Measurements from ENCODE around the gene LYPD4.

Gene LYPD4

DNA sequence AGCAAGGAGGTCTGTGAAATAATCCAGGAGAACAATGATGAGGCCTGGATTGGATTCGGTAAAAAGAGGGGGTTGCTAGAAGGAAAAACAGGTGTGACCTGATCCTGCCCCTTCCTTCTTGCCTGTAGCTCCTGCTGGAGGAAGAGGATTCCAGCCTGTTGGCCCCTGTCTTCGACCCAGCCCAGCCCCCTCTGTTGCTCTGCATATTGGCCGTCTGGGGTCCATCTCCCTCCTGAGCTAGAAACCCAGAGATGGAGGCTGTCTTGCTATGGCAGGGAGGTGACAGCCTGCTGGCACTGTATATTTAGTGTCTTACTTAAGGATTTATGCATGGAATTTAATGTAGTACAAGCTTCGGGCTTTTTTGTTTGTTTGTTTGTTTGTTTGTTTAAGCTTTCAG is 7.0 kb upstream of the LYPD4 start:
- TF ChIP-seq, protein P1, sequence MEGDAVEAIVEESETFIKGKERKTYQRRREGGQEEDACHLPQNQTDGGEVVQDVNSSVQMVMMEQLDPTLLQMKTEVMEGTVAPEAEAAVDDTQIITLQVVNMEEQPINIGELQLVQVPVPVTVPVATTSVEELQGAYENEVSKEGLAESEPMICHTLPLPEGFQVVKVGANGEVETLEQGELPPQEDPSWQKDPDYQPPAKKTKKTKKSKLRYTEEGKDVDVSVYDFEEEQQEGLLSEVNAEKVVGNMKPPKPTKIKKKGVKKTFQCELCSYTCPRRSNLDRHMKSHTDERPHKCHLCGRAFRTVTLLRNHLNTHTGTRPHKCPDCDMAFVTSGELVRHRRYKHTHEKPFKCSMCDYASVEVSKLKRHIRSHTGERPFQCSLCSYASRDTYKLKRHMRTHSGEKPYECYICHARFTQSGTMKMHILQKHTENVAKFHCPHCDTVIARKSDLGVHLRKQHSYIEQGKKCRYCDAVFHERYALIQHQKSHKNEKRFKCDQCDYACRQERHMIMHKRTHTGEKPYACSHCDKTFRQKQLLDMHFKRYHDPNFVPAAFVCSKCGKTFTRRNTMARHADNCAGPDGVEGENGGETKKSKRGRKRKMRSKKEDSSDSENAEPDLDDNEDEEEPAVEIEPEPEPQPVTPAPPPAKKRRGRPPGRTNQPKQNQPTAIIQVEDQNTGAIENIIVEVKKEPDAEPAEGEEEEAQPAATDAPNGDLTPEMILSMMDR (IDR thresholded peaks at IDR 0.05; ENCODE audit: low read depth, low read length), result no peak
- no peak overlapping the region for H3K4me3 ChIP-seq (replicated peaks in 1 of 2; ENCODE audit: low read depth in 2 of 2, low read length in 2 of 2)
- no peak for DNase-seq (ENCODE audit: low read depth in 2 of 2)

DNA sequence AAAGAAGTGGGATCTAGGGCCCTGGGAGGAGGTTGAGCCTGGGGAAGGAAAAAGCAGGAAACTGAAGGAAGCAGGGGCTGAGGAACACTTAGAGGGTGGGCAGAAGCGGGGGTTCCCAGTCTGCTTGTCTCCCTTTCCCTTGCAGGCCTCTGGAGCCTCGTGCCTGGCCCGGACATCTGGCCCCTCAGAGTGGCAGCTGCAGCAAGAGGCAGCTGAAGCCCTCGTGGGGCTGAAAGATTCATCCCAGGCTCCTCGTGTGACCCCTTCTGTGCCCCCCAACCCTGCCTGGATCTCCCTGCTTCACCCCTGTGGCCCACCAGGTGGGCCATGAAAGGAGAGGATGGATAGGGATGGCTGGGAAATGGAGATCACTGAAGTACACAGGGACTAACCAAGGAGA is 5.9 kb upstream of the LYPD4 start:
- TF ChIP-seq, protein P1 (IDR thresholded peaks at IDR 0.05; ENCODE audit: low read depth, low read length), result no peak
- H3K4me3 ChIP-seq (replicated peaks in 1 of 2; ENCODE audit: low read depth in 2 of 2, low read length in 2 of 2), result no peak overlapping the region
- no peak for DNase-seq (ENCODE audit: low read depth in 2 of 2)

DNA sequence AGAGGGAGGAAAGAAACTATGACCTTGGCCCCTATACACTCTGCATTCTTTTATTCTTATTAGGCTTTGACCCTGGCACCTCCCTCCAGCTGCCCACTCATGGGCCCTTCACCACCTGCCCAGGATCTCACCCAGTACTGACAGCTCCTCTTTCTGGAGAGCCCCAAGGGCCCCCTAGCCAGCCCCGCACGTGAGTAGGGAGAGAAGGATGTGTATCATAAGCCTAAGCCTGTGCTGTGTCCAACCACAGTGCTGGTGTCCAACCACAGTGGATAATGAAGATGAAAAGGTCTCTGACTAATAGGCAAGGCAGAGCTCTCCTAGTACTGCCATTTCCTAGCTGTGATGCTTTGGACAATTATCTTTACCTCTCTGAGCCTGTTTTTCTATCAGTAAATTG is 4.6 kb upstream of the LYPD4 start:
- no peak overlapping the region for H3K4me3 ChIP-seq (replicated peaks in 1 of 2; ENCODE audit: low read depth in 2 of 2, low read length in 2 of 2)
- TF ChIP-seq, protein P1 (IDR thresholded peaks at IDR 0.05; ENCODE audit: low read depth, low read length), result no peak
- DNase-seq (ENCODE audit: low read depth in 2 of 2), result no peak

DNA sequence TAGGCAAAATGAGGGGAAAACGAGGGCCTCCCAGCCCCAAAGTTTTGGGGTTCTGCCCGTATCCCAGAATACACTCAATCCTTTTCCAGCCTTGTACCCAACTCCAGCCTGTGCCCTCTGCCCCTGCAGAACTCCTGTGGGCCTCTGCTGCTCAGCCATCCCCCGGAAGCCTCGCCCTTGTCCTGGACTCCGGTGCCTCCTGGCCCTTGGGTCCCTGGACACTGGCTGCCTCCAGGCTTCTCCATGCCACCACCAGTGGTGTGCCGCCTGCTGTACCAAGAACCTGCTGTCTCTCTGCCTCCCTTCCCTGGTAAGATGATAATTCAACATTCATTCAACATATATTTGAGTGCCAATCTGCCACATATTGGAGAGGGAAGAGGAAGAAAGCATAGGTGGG is 4.2 kb upstream of the LYPD4 start:
- no peak overlapping the region for H3K4me3 ChIP-seq (replicated peaks in 1 of 2; ENCODE audit: low read depth in 2 of 2, low read length in 2 of 2)
- DNase-seq (ENCODE audit: low read depth in 2 of 2), result no peak
- TF ChIP-seq, protein P1 (IDR thresholded peaks at IDR 0.05; ENCODE audit: low read depth, low read length), result no peak

DNA sequence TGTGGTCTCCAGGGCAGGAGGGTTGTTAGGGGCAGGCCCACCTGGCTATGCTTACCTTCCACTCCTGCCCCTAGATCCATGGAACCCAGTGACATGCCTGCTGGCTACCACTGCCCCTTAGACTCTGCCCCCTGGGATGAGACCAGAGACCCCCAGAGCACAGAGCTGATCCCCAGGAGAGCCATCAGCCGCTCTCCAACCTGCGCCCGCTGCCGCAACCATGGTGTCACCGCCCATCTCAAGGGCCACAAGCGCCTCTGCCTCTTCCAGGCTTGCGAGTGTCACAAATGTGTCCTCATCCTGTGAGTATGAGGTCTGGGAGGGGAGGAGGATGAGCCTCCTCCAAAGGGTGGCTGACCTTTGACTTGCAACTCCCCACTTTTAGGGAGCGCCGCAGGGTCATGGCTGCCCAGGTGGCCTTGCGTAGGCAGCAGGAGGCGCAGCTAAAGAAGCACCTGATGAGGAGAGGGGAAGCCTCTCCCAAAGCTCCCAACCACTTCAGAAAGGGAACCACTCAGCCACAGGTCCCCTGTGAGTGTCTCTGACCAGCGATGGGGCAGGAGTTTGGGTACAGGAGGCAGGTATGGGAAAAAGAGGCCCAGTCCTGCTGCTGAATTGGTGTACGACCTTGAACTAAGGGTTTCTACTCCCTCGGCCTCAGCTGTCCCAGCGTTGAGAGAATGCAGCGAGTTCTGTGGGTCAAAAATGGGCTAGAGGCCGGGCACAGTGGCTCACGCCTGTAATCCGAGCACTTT is 3.0 kb upstream of the LYPD4 start:
- no peak overlapping the region for H3K4me3 ChIP-seq (replicated peaks in 1 of 2; ENCODE audit: low read depth in 2 of 2, low read length in 2 of 2)
- no peak for DNase-seq (ENCODE audit: low read depth in 2 of 2)
- TF ChIP-seq, protein P1 (IDR thresholded peaks at IDR 0.05; ENCODE audit: low read depth, low read length), result no peak

DNA sequence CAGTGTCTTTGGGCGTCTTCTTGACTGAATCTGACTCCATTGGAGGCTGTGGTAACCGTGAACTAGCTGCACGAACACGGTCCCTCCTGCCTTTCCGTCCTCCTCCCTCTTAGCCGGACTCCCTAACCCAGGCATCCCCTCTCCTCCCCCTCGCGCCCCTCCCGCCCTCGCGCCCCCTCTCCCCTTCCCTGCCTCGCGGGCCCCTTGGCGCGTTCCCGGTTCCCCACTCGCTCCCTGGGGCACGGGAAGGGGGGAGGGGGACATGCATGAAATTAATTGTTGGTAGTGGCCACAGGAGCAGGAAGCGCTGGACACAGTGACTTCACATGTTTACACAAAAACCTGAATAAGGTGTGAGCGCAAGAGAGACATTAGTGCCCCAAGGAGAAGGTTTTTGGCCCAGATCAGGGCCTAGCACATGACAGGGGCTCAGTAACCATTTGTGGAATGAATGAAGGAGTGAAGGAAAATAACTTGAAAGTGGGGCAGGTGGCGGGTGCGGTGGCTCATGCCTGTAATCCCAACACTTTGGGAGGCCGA is 638 bp upstream of the LYPD4 start:
- H3K4me3 ChIP-seq (replicated peaks in 1 of 2; ENCODE audit: low read depth in 2 of 2, low read length in 2 of 2), result no peak overlapping the region
- TF ChIP-seq, protein P1 (IDR thresholded peaks at IDR 0.05; ENCODE audit: low read depth, low read length), result no peak

DNA sequence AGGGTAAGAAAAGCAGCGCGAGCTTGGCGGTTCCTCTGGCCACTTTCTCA is 343 bp upstream of the LYPD4 start, which contains the start of gene DMRTC2:
DMRTC2 (plus strand) TSS at position 42 of the 50 bp plus-strand sequence. CDS start 2,387 bp downstream, outside the sequence.
- TF ChIP-seq, protein P1 (IDR thresholded peaks at IDR 0.05; ENCODE audit: low read depth, low read length), result no peak
- H3K4me3 ChIP-seq (replicated peaks in 1 of 2; ENCODE audit: low read depth in 2 of 2, low read length in 2 of 2), result no peak within 1 kb of the TSS
- DNase-seq (ENCODE audit: low read depth in 2 of 2), result no peak

More for the DNA sequence above, 638 bp upstream of the LYPD4 start:
- DNase-seq (ENCODE audit: low read depth in 2 of 2), result no peak

All from cardiac fibroblast (primary cell).